CD4-positive, alpha-beta T cell treated with Interleukin-17A for 1 hour (primary cell): Measurements from ENCODE around the gene DIP2C.
A peak's percentile ranks its signal among the peaks of the same experiment; 100 is the strongest.
"Not testable (repeated sequence)": the region's sequence is repeated elsewhere in the genome, so short reads cannot be mapped to it uniquely, and the experiment has no call there.

Source experiments
- DNase-seq: peaks from one replicate; pipeline ENCODE4 v3.0.0-alpha.2; 2020

Gene DIP2C

DNA sequence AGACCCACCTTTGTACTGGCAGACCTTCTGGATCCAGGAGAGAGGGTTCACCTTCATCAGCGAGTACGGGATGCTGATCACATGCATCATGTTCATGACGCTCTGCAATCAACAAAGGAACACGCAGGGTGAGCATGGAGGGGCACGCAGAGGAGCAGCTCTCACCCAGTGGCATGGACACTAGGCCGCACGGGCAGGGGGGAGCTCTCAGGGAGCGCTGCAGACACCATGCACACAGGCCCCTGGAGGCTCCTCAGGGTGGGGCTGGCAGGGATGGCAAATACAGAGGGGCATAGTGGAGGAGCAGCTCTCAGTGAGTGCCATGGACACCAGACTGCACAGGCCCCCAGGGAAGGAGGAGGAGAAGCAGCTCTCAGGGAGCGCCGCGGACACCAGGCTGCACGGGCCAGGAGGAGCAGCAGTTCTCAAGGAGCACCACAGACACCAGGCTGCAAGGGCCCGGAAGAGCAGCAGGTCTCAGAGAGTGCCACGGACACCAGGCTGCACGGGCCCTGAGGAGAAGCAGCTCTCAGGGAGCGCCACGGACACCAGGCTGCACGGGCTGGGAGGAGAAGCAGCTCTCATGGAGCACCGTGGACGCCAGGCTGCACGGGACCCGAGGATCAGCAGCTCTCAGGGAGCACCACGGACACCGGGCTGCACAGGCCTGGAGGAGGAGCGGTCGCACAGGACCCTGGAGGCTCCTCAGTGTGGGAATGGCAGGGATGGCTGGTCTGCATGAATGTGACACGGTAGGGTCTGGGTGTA, 304.7 kb downstream of the DIP2C start:
- no peak for DNase-seq

GRCh38 chr10:383519-383918, 305.9 kb downstream of the DIP2C start:
- no peak for DNase-seq

- peak; percentile 25 for DNase-seq
Observed at GRCh38 chr10:381805-382204, 307.7 kb downstream of the DIP2C start.

- DNase-seq = no peak
Observed at GRCh38 chr10:381346-381745, 308.1 kb downstream of the DIP2C start.

GRCh38 chr10:380313-380940, 309.0 kb downstream of the DIP2C start:
- no peak for DNase-seq

GRCh38 chr10:378930-379704, 310.4 kb downstream of the DIP2C start:
- DNase-seq = no peak

GRCh38 chr10:378230-378929, 311.1 kb downstream of the DIP2C start:
- DNase-seq = no peak

GRCh38 chr10:377228-377627, 312.2 kb downstream of the DIP2C start:
- DNase-seq = no peak

GRCh38 chr10:375815-376505, 313.5 kb downstream of the DIP2C start:
- DNase-seq = no peak

- no peak for DNase-seq
Observed at GRCh38 chr10:374354-374753, 315.1 kb downstream of the DIP2C start.

DNA sequence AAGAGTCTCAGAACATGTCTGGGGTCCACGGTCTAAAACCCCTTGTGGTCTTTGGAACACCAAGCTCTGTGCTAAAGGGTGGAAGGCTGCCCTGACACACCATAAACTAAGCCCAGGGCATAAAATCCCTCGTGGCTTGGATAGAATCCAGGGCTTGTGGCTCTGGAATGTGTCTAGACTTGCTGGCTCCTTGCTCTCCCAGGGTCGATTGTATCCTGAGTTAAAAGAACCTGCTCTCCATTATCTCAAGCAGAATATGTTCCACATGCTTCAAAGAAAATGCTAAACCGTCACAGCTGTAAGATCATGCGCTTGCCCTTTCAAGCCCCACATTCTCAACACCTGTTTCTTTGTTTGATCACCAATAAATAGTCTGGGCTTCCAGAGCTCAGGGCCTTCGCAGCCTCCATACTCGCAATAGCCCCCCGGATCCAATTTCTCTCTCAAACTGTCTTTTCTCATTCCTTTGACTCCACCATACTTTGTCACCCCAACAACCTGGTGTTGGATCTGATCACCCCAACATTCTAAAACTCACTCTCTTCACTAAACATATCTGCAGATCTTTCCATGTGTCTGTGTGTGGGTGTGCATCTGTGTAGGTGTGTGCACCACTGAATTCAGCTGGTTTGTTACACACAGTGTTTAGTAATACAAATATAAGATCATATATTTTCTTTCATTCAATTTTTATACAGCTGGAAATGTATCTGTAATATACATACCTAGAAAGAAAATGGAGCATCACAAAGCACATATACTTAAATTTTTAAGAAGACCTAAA, 315.8 kb downstream of the DIP2C start:
- DNase-seq = no peak

DNA sequence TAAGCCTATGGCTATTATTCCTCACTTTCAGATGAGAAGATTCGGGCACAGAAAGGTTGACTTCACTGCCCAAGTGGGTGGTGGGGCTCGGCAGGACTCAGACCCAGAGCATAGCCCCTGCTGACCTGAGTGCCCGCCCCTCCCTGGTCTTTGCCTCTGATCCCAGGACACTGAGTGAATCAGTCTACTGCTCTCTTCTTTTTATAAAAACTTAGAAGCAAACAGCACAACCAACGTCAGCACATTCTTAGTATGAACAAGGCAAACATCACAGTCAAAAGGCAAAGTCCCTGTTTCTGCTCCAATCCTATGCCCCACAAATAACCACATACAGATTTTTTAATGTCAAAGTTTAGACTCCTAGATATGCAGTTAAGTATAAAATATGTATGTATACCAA, 316.5 kb downstream of the DIP2C start:
- DNase-seq = no peak

DNA sequence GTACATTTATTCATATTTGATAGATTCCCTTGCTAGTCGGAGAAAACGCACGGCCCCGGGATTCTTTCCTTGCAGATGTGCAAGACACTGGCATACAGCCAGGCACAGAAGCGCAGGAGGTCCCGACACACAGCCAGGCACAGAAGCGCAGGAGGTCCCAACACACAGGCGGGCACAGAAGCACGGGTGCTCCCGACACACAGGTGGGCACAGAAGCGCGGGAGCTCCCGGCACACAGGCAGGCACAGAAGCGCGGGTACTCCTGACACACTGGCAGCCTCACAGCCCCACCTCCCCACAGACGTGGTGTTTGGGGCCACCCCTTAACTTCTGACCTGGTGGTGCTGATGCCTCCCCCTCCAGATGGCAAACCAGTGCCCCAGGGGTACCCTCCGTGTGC, 316.9 kb downstream of the DIP2C start:
- no peak for DNase-seq

- no peak for DNase-seq
Observed at GRCh38 chr10:371515-371914, 318.0 kb downstream of the DIP2C start.

DNA sequence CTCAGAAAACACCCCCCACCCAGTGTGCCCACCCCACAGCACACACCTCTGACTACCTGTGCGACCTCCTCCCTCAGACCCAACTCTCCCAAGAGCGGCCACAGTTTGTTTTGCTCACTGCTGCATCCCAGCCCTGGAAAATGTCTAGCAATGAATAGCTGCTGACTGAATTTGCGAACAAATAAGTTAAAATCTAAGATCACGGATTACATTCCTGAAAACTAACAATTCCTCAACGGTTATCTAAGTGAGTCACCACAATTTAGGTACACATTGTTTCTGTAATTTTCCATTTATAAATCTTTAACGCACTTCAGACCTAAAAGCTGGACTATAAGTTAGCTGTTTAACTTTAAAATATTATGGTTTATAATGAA, 319.0 kb downstream of the DIP2C start:
- no peak for DNase-seq

- DNase-seq = no peak
Observed at GRCh38 chr10:369684-370448, 319.6 kb downstream of the DIP2C start.

DNA sequence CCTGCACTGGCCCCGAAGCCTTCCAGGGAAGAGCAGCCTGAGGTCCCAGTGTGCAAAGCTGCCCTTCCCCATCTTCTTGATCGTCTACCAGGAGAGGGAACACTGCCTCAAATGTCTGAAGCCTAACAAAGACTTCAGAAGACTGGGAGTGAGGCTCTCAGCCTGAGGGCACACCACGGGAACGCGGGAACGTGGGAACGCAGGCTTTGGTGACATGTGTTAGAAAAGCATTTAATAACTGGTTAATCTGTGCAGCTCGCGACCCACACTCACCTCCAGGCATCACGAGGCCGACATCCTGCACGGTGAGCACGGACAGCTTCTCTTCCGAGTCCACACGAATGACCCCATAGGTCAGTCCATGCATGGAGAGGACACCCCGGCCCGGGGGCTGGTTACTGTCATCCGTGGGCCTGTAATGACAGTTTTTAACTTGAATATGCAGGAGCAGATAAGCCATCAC, 320.2 kb downstream of the DIP2C start:
- DNase-seq = no peak

- DNase-seq = no peak
Observed at GRCh38 chr10:368579-369220, 320.8 kb downstream of the DIP2C start.

- DNase-seq = not testable (repeated sequence)
Observed at GRCh38 chr10:368107-368506, 321.4 kb downstream of the DIP2C start.

GRCh38 chr10:367636-368035, 321.8 kb downstream of the DIP2C start:
- DNase-seq = no peak
